ENCODE measurements around the gene TAC1.
"Not testable (repeated sequence)": the region's sequence is repeated elsewhere in the genome, so short reads cannot be mapped to it uniquely, and the experiment has no call there.

TAC1 gene

GRCh38 chr7:97731736-97732564 lies at the start of gene TAC1:
Gene TAC1, plus strand, starts transcription at chr7:97732086. Its CDS starts 527 bp downstream, at chr7:97732613.
- no peak for DNase-seq (ENCODE audit: low read depth in 3 of 3)

- DNase-seq (ENCODE audit: low read depth in 3 of 3), result no peak
Observed at GRCh38 chr7:97685952-97686351, 45.9 kb upstream of the TAC1 start.

- DNase-seq (ENCODE audit: low read depth in 3 of 3), result no peak
Observed at GRCh38 chr7:97693586-97693985, 38.3 kb upstream of the TAC1 start.

- no peak for DNase-seq (ENCODE audit: low read depth in 3 of 3)
Observed at GRCh38 chr7:97694355-97694754, 37.5 kb upstream of the TAC1 start.

GRCh38 chr7:97697396-97697795 lies 34.5 kb upstream of the TAC1 start:
- DNase-seq (ENCODE audit: low read depth in 3 of 3), result no peak

- no peak for DNase-seq (ENCODE audit: low read depth in 3 of 3)
Observed at GRCh38 chr7:97722386-97722785, 9.5 kb upstream of the TAC1 start.

- DNase-seq (ENCODE audit: low read depth in 3 of 3), result no peak
Observed at GRCh38 chr7:97732565-97733275, 834 bp downstream of the TAC1 start.

GRCh38 chr7:97733276-97734161 lies 1.6 kb downstream of the TAC1 start:
- no peak for DNase-seq (ENCODE audit: low read depth in 3 of 3)

GRCh38 chr7:97734255-97734654 lies 2.4 kb downstream of the TAC1 start:
- DNase-seq (ENCODE audit: low read depth in 3 of 3), result no peak

- no peak for DNase-seq (ENCODE audit: low read depth in 3 of 3)
Observed at GRCh38 chr7:97735075-97735474, 3.2 kb downstream of the TAC1 start.

- no peak for DNase-seq (ENCODE audit: low read depth in 3 of 3)
Observed at GRCh38 chr7:97748482-97748881, 16.6 kb downstream of the TAC1 start.

- DNase-seq (ENCODE audit: low read depth in 3 of 3), result no peak
Observed at GRCh38 chr7:97751566-97751965, 19.7 kb downstream of the TAC1 start.

GRCh38 chr7:97752215-97752614 lies 20.3 kb downstream of the TAC1 start:
- no peak for DNase-seq (ENCODE audit: low read depth in 3 of 3)

GRCh38 chr7:97757824-97758223 lies 25.9 kb downstream of the TAC1 start:
- DNase-seq (ENCODE audit: low read depth in 3 of 3), result no peak

- no peak for DNase-seq (ENCODE audit: low read depth in 3 of 3)
Observed at GRCh38 chr7:97770850-97771249, 39.0 kb downstream of the TAC1 start.

GRCh38 chr7:97771576-97771975 lies 39.7 kb downstream of the TAC1 start:
- DNase-seq (ENCODE audit: low read depth in 3 of 3), result no peak

- no peak for DNase-seq (ENCODE audit: low read depth in 3 of 3)
Observed at GRCh38 chr7:97772045-97772901, 40.4 kb downstream of the TAC1 start.

- not testable (repeated sequence) for DNase-seq (ENCODE audit: low read depth in 3 of 3)
Observed at GRCh38 chr7:97786398-97786797, 54.5 kb downstream of the TAC1 start.
